CD4-positive, alpha-beta T cell treated with Interleukin-1 beta for 1 hour (primary cell): ENCODE results near the gene TMEM191B.
"Not testable (repeated sequence)": the region's sequence is repeated elsewhere in the genome, so short reads cannot be mapped to it uniquely, and the experiment has no call there.

Experiments
- DNase-seq, 2 donors: peaks; one replicate each; pipeline ENCODE4 v3.0.0-alpha.2; 2020 to 2022

The TMEM191B gene

DNA sequence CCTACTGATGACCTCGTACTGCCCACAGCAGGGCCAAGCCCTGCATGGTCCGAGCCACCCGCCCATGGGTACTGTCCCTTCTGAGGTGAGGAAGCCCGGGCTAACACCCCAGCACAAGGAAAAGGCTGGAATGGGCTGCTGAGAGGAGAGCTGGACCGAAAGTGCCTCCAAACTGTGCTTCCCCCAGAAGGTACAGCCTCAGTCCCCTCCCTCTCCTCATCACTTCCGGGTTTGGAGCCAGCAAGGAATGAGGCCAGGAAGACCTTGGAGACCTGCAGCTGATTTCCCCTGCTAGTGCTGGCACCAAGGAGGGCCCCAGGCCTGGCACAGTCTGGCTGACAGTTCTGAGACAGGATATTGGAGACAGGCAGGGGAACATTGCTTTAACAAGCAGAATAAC is 31.3 kb downstream of the TMEM191B start:
- DNase-seq: not testable (repeated sequence)

DNA sequence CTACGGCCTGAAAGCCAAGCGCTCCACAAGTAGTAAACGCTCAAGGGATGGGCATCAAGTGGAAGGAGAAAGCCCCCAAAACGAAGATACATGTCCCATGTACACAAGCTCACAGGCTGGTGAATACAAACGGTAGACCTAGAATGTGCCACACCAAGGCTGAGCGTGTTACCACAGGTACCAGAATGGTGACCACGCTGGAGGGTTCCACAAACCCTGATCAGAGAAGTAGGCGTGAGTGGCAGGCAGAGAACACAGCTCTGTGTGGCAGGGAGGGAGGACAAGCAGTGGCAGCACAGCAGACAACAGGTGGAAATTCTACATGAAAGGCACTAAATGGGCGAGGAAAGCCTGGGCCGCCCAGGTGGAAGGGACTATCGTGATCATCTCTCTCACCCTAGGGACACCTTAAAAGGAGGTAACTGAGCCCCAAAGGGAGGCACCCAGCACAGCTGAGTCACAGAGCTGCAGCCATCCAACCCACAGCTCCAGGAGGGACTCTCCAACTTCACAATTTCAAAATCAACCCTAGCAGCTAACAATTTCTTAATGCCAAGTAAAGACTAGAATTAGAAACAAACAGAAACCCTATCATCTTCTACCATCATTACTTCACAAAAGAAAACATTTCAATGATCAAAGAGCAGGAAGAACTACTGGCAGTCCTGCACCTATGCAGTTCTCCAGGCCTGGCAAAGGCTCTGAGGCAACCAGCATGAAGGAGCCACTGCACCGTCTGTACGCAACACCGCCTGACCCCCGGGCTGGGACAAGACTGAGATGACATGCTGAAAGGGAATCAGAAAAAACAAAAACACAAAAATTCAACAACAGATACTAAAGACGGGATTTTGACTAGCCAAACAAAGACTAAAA is 32.7 kb downstream of the TMEM191B start:
- not testable (repeated sequence) for DNase-seq

- DNase-seq: not testable (repeated sequence)
Observed at GRCh38 chr22:18570509-18571246, 43.1 kb downstream of the TMEM191B start.

DNA sequence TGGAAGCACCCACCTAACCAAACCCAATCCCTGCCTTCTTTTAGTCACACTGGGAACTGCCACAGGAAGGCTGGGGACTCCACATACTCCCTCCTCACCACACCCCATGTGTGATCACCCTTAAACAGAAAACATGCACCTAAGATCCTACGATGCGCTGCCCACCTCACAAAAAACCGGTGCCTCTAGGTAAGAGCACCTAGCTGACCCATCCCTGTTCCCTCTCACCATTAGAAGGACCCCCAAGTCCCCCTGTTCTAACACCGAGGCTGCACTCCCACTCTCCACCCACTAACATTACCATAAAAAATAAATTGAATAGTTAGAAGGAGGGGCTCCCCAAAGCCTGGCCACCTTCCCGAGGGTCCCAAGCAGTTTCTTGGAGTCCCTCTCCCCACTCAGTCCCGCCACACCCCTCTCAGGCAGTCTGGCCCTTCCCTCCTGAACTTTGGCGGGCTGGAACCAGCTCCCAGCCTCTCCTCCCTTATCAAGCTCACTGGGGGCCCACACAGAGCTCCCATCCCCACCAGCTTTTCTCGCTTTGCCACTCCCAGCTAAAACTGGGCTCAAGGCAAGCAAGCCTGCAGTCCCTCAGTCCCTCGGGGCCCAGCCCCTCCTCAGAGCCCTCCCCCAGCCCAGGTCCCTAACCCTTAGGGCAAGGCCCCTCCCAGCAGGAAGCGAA is 46.0 kb downstream of the TMEM191B start:
- not testable (repeated sequence) for DNase-seq

DNA sequence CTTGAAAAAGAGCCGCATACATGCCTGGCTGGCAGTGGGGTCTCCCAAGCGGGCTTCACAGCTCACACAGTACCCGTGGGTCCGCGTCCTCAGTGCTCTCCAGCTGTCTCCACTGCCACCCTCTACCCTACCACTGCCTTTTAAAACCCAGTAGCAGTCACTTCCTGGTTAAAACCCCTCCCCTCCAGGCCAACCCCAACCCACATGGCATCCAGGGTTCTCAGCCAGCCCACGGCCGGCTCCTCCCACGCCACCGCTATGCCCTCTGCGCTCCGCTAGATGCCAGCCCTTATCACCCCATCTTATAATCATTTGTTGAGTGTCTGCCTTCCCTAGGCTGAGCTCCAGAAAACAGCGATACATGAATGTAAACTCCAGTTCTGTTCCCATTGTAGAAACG is 47.0 kb downstream of the TMEM191B start:
- not testable (repeated sequence) for DNase-seq

GRCh38 chr22:18575686-18576085 is 48.1 kb downstream of the TMEM191B start:
- DNase-seq: not testable (repeated sequence)

- DNase-seq: not testable (repeated sequence)
Observed at GRCh38 chr22:18577090-18577818, 49.7 kb downstream of the TMEM191B start.

DNA sequence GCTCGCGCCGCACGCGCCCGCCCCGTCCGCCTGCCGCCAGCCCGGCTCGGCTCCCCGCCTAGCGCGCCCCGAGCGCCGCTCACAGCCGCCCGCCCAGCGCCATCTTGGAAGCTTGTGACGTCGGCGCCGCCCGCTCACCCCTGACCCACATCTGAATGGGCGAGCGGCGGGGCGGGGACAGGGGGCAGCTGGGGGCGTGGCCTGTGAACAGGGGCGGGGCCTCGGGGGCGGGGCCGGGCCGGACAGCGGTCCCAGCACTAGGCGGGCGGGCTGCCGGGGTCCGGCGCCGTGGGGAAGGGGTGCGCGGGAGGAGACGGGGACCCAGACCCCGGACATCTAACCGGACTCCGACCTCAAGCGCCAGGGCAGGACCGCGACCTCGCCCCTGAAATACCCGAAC is 50.2 kb downstream of the TMEM191B start:
- not testable (repeated sequence) for DNase-seq
